Pulmonary artery endothelial cell (primary cell): Measurements from ENCODE around the gene GPR137B. TPM values are rescaled to one million over a fixed set of nuclear protein-coding genes. Genes with fewer than 3 reads are reported as not detected.
"Not testable (repeated sequence)": the region's sequence is repeated elsewhere in the genome, so short reads cannot be mapped to it uniquely, and the experiment has no call there.

Experiments used
- DNase-seq: peaks from one replicate; pipeline ENCODE4 v3.0.0-alpha.2; 2011; ENCODE audit warnings: low read depth, low spot score
- total RNA-seq: library from RNA; depleted of rRNA; stranded (reverse); fragments of >200 nt; gene quantifications from 2 replicates; pipeline ENCODE4 v1.2.3, GENCODE V29; 2014

The GPR137B gene
- total RNA-seq, 1 donor from 2014 or later = 3.2 TPM

DNA sequence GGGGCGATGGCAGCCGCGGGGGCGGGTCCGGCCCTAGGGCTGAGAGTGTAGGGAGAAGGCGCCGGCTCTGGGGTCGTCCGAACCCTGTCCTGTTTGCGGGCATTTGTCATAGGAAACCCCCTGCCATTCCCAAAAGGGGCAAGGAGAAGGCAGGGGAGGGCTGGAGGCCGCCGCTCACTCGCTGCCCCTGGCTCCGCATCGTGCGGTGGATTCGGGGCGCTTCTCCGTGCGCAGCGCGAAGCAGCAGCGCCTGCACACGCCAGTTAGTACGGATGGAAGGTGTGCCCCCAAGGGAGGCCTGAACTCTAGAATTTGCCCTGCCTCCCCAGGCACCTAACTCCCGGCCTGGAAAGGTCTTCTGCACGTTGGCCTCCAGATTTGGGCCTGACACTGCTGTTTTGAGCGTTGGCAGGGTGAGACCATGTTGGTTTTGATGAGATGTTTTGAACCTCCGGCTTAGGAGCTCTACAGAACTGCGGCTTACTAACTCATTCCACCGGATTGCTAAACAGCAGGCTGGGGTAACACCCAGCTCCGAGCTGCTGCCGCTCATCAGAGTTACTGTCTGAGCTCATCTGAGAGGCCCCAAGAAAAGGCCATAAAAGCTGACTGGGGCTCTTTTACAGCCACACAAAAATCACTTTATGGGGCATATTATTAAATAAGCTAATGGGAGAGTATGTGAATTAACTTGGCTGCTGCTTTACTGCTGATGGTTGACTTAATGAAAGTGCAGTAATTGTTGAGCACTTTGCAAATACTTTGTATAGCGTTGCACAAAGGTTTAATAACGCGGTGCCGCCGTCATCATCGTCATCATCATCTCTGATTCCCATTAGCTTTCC, 987 bp downstream of the GPR137B start:
- DNase-seq = no peak

- DNase-seq = no peak
Observed at GRCh38 chr1:236144033-236144432, 1.7 kb downstream of the GPR137B start.

DNA sequence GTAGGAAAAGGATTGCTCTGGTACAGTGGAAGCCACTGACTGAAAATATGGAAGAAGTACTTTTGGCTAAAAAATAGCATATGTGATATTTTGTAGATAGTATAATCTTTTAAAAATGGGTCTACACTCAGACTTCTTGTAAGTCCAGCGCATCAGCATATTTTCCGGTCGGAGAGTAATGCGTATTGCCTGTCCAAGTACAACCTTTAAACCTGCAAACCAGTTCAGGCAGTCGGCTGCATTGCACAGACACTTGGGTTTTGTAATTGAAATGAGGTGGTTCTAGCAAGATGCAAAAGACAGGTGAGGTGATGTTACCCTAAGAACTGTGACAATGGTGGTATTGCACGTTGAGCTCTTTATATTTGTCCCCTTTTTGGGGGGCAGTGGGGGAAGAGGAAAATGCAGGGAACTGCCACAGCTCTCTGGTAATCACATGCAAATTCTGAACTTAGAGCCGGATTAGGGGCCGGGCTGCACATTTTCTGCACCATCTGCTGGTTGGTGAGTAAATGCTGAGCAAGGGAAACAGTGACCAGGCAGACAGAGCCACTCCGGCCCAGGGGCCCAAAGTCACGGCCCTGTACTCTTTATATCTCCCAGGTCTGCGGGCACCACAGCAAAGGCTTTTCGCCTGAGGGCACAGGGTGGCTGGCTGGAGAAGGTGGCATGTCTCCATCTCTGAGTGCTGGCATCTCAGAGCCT, 2.3 kb downstream of the GPR137B start:
- DNase-seq = no peak

GRCh38 chr1:236147068-236147467, 4.7 kb downstream of the GPR137B start:
- DNase-seq = no peak

- DNase-seq = no peak
Observed at GRCh38 chr1:236147521-236148469, 5.5 kb downstream of the GPR137B start.

DNA sequence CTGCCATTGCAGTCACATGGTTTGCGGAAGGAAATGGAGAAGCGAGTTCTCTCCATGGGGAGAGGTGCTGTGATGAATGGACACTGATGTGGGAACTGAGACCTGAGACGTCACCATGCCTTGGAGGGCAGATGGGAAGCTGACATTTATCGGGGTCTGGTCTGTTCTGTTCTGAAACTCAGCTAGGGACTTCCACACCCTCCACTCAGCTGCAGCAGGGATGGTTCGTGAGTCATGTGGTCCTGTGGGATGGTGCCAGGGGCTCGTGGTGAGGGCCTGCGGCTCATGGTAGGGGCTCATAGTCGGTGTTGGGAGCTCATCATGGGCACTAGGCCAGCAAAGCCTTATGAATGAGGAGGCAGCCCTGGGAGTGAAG, 6.1 kb downstream of the GPR137B start:
- no peak for DNase-seq

GRCh38 chr1:236149003-236149595, 6.8 kb downstream of the GPR137B start:
- DNase-seq = no peak

GRCh38 chr1:236149696-236150228, 7.4 kb downstream of the GPR137B start:
- DNase-seq = no peak

DNA sequence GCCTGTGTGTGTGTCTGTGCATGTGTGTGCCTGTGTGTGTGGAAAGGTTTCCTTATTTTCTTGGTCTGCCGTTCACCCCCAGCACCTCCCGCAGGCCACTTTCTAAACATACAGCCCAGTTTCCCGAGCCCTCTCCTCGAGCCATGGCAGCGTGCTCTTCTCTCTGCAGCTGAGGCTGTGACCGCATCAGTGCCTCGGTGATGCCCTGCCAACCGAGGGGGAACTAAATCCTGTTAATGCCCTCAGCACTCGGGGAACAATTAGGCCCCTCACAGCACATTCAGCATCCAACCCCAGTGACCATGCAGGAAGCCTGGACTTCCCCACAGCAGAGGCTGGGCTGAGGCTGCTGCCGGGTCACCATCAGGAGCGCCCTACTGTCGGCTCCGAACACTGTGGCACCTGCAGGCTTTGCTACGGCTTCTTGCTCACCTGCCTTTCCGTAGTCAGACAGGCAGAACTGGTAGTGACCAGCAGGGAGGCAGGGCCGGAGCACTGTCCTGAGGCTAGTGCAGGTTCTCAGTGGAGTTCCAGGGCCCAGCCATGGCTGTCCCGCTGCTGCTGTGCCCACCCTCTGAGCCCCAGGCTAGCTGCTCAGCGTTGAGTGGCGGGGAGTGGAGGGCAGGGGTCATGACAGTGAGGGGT, 8.1 kb downstream of the GPR137B start:
- DNase-seq = no peak

DNA sequence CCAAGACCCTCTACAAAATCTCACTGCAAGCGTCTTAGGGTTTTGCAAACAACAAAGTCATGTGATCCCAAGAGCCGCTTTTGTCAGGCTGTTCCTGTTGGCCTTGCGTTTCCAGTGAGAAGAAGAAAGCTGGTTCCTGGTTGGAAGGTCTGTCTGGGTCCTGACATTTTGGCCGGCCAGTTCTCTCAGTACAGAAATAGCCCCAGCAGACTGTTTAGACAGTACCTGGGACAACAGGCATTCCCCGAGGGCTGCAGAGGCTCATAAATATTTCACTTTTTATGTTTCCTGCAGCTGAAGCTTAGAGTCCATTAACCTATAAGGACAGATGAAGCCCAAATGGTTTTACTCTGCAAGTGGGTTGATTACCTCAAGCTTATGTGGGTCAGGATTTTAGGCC, 8.6 kb downstream of the GPR137B start:
- no peak for DNase-seq

GRCh38 chr1:236151739-236152424, 9.5 kb downstream of the GPR137B start:
- DNase-seq = no peak

DNA sequence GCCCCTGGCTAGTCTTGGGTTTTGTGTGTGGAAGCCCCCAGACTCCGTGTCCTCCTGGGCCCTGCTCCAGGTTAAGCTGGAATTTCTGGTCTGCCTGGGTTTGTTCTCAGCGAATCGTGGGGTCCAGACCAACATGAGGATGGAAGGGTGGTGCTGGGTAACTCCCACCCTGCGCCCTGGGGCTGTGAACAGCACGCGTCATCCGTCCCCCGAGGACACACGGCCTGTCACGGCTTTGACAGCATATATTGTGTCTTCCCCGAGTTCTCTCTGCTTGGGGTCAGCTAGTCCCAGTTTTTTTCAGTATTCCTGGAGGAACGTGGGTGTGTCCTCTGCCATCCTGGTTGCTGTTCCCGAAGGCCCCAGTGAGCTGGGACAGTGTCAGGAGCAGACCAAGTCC, 11.8 kb downstream of the GPR137B start:
- no peak for DNase-seq

DNA sequence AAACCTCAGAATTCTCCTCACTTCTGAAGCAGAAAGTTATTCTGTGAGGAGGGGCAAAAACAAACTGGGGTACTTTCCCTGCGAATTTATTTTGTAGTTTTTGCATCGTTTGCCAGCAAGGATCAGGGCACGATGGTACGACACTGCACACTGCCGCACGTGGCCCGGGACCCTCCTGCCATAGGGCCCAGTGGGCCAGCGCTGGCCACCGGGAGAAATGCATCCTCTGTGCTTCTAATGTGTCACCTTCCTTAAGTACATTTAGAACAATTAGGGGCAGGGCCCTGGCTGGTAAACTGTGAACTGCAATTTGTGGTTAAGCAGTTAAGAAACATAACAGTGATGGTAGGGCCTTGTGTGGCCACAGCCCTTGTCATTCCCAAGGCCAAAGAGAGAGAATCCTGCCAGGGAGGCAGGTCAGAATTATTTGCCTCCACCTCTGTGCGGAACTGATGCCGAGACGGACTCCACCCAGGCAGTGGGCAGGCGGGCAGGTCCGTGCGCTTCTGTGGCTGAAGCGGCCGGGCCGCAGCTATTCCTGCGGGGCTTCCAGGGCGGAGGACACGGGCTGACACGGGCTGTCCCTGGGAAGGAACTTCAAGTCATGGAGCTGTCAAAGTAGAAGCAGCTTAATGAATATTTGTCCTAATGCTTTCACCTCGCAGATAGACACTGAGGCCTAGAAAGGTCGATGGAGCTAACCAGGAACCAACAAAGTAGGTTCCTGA, 12.5 kb downstream of the GPR137B start:
- no peak for DNase-seq

DNA sequence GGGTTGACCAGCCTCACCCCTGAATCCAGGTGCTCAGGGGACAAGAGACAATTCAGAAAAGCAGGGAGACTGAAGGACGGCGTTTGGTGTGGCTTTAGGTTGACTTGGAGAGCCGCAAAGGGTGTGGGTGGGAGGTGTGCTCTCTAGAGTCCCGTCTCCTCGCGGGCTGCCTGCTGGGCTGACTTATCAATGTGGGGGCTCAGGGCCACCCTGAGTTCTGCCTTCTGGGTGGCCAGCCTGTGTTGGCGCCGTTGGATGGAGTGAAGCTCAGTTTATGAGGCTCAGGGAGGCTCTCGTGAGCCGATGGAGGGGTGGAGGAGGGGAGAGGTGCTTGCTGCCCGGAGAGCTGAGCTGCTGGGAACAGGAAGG, 13.0 kb downstream of the GPR137B start:
- DNase-seq = no peak

- no peak for DNase-seq
Observed at GRCh38 chr1:236155841-236156503, 13.6 kb downstream of the GPR137B start.

DNA sequence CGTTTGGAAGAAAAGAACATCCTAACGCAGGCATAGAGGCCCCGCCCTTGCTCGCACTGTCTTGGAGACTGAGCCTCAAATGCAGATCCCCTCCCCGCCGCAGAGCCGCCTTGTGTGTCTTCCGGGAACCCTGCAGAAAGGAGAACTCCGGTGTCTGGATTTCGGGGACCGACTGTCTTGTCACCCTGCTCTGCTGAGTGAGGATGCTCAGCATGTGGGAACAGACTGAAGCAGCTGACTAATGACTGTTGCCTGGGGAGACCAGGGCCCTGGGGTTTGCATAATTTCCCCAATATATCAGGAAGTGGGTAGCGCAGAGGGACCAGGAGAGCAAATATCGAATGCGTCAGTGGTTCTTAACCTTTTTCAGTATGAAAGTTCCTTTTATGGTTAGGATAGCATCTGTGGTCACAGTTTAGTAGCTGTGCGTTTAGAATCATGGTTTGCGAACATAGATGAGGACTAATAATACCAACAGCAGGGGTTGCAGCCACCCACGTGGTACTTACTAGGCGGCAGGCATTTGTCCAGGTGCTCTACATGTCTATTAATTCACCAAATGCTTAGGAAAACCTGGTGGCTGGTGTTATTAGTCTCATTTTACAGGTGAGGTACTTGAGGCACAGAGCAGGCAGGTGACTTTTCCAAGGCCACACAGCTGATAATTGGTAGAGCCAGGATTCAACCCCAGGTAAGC, 14.3 kb downstream of the GPR137B start:
- DNase-seq = no peak

DNA sequence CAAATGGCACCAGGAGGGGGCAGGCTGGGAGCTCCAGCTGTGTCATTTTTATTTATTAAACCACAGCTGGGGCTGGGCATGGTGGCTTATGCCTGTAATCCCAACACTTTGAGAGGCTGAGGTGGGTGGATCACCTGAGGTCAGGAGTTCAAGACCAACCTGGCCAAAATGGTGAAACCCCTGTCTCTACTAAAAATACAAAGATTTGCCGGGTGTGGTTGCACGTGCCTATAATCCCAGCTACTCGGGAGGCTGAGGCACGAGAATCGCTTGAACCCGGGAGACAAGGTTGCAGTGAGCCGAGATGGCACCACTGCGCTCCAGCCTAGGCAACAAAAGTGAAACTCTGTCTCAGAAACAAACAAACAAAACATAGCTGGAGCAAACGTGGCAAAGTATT, 15.7 kb downstream of the GPR137B start:
- not testable (repeated sequence) for DNase-seq

DNA sequence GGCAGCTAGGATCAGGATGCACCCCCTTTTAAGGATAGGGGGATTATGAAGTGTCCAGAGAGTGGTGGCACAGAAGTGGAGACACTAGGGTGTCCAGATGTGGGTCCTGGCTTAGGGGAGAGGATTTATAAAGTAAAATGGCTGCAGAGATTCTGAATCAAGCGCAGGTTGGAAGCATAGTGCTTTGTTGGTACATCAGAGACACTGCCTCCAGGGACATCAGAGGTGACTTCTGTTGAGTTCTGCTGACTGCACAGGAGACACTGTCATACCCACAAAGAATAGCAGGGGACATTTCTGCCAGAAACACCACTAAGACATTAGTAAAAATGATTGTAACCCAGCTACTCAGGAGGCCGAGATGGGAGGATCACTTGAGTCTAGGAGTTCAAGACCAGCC, 16.4 kb downstream of the GPR137B start:
- no peak for DNase-seq
